HL-60 (cell line): ENCODE measurements around the gene TBX18.

Experiments used
- DNase-seq, 2 experiments: peaks; one replicate each; pipeline ENCODE4 v3.0.0-alpha.2; 2010 to 2020; ENCODE audit warnings: low read depth in 1 of 2, low spot score in 1 of 2
- H3K27ac ChIP-seq: fragments of 250-450 bp; sonication (Bioruptor Pico); replicated peaks from 2 replicates; pipeline ENCODE4 v1.5.1; 2020; ENCODE audit warnings: mild to moderate bottlenecking, moderate library complexity
- H3K27me3 ChIP-seq: fragments of 250-450 bp; sonication (Bioruptor Pico); 2 replicates; pipeline ENCODE4 v1.5.1; 2021; ENCODE audit warnings: mild to moderate bottlenecking, moderate library complexity; ENCODE audit not compliant: insufficient read depth, poor library complexity, severe bottlenecking
- H3K4me3 ChIP-seq: replicated peaks from 2 replicates; pipeline ENCODE4 v1.5.1; 2011; ENCODE audit warnings: mild to moderate bottlenecking, control low read depth, low read length; ENCODE audit not compliant: insufficient read depth
- CTCF ChIP-seq: IDR thresholded peaks from one replicate; pipeline ENCODE4 v1.5.1; 2011; ENCODE audit warnings: low read length, control low read depth, inconsistent platforms; ENCODE audit not compliant: insufficient read depth
- GABPA ChIP-seq: IDR thresholded peaks from 2 replicates; pipeline ENCODE4 v1.6.1; 2012; ENCODE audit warnings: low read depth
- POLR2AphosphoS5 ChIP-seq: IDR thresholded peaks from 2 replicates; pipeline ENCODE4 v1.6.1; 2012; ENCODE audit warnings: low read depth
- REST ChIP-seq: IDR thresholded peaks from 2 replicates; pipeline ENCODE4 v1.6.1; 2012; ENCODE audit warnings: low read depth; ENCODE audit not compliant: insufficient replicate concordance
- SPI1 ChIP-seq: IDR thresholded peaks from 2 replicates; pipeline ENCODE4 v1.6.1; 2012; ENCODE audit warnings: low read depth, mild to moderate bottlenecking, borderline replicate concordance

TBX18 gene

DNA sequence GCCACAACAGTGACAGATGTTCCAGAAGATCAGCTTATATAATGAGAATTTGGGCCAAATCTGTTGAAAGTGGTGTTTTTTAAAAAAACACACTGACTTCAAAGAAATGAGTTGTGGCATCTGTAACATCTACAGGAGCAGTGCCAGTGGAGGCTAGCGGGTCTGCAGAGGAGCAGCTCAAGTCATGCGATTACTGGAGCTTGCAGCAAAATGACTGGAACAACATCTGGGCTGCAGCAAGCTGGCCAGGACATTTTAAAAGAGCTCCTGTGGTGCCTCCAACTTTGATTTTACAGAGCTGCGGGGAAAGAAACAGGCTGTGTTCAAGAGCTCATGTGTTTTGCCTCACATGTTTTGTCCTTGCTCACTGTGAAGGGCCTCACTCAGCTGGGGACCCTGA, 57.2 kb downstream of the TBX18 start:
- H3K4me3 ChIP-seq = no peak overlapping the region
- TF ChIP-seq POLR2AphosphoS5 = no peak
- no peak for TF ChIP-seq REST
- no peak for TF ChIP-seq GABPA
- TF ChIP-seq SPI1 = no peak
- no peak for TF ChIP-seq CTCF
- no peaks in the 10 kb centered on the region for H3K27me3 ChIP-seq
- no peak for DNase-seq
- no peak overlapping the region for H3K27ac ChIP-seq

- H3K27me3 ChIP-seq = no peaks in the 10 kb centered on the region
Observed at GRCh38 chr6:84696166-84696565, 68.2 kb downstream of the TBX18 start.

More at GRCh38 chr6:84696166-84696565, 68.2 kb downstream of the TBX18 start:
- Histone ChIP-seq H3K27ac (no peak overlapping the region), H3K4me3 (no peak overlapping the region)
- DNase-seq = no peak
- TF ChIP-seq REST (no peak), POLR2AphosphoS5 (no peak), GABPA (no peak), SPI1 (no peak), CTCF (no peak)
